ENCODE measurements around the gene TTBK2. TPM values are rescaled to one million over a fixed set of nuclear protein-coding genes. Genes with fewer than 3 reads are reported as not detected.

TTBK2 gene
- total and polyA plus RNA-seq, 2 experiments from 2014 or later, result 11.9 to 29.0 TPM

GRCh38 chr15:42939841-42940240 lies 19.3 kb upstream of the TTBK2 start:
- TF ChIP-seq CTCF (IDR thresholded peaks at IDR 0.05; ENCODE audit: low read depth, low read length), result no peak
- no peak overlapping the region for H3K27ac ChIP-seq
- DNase-seq (ENCODE audit: low read depth in 1 of 2, low spot score in 1 of 2), result no peak

GRCh38 chr15:42937143-42937542 lies 16.6 kb upstream of the TTBK2 start:
- H3K9me3 ChIP-seq (ENCODE audit: low read depth), result no peaks in the 10 kb centered on the region
- H3K27me3 ChIP-seq, result no peaks in the 10 kb centered on the region
- no peak for TF ChIP-seq CTCF (IDR thresholded peaks at IDR 0.05; ENCODE audit: low read depth, low read length)
- no peak overlapping the region for H3K27ac ChIP-seq
- DNase-seq (ENCODE audit: low read depth in 1 of 2, low spot score in 1 of 2), result no peak
- no peaks in the 10 kb centered on the region for H3K4me1 ChIP-seq (ENCODE audit: low read depth)
- no peaks in the 10 kb centered on the region for H3K36me3 ChIP-seq
- no peak overlapping the region for H3K4me3 ChIP-seq

More at GRCh38 chr15:42939841-42940240, 19.3 kb upstream of the TTBK2 start:
- no peaks in the 10 kb centered on the region for H3K9me3 ChIP-seq (ENCODE audit: low read depth)
- no peaks in the 10 kb centered on the region for H3K27me3 ChIP-seq
- no peaks in the 10 kb centered on the region for H3K4me1 ChIP-seq (ENCODE audit: low read depth)
- H3K4me3 ChIP-seq, result no peak overlapping the region
- H3K36me3 ChIP-seq, result peaks cover 7% of the 10 kb centered on the region

- TF ChIP-seq CTCF (IDR thresholded peaks at IDR 0.05; ENCODE audit: low read depth, low read length), result no peak
- Histone ChIP-seq H3K9me3 (ENCODE audit: low read depth) (no peaks in the 10 kb centered on the region), H3K27ac (no peak overlapping the region), H3K36me3 (no peaks in the 10 kb centered on the region), H3K4me1 (ENCODE audit: low read depth) (no peaks in the 10 kb centered on the region), H3K27me3 (no peaks in the 10 kb centered on the region), H3K4me3 (no peak overlapping the region)
- no peak for DNase-seq (ENCODE audit: low read depth in 1 of 2, low spot score in 1 of 2)
Measured at GRCh38 chr15:42933886-42934667, 13.5 kb upstream of the TTBK2 start.

DNA sequence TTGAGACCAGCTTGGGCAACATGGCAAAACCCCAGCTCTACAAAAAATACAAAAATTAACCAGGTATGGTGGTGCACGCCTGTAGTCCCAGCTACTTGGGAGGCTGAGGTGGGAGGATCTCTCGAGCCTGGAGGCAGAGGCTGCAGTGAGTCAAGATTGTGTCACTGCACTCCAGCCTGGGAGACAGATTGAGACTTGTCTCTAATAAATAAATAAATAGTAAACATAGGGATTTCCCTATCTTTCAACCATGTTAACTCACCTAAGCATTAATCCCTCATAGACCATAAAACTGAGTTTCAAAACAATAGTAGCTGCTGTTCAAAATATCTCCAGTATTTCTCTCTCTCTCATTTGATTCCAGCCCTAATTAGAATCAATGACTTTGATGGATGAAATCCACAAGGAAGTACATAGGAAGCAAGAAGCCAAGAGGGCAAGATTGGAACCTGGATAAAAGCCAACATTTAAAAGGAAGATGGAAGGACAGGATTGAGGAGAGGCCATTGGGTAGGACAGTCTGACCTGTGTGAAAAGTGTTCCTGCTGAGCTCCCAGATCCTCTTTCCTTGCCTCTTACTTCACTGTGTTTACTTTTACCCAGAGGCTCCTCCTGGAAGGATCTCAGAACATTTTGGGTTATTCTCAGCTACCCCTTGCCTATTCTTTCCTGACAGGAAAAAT lies 12.4 kb upstream of the TTBK2 start:
- H3K4me1 ChIP-seq (ENCODE audit: low read depth), result no peaks in the 10 kb centered on the region
- no peaks in the 10 kb centered on the region for H3K9me3 ChIP-seq (ENCODE audit: low read depth)
- DNase-seq (ENCODE audit: low read depth in 1 of 2, low spot score in 1 of 2), result no peak
- no peaks in the 10 kb centered on the region for H3K27me3 ChIP-seq
- no peak overlapping the region for H3K4me3 ChIP-seq
- no peak overlapping the region for H3K27ac ChIP-seq
- H3K36me3 ChIP-seq, result no peaks in the 10 kb centered on the region
- TF ChIP-seq CTCF (IDR thresholded peaks at IDR 0.05; ENCODE audit: low read depth, low read length), result no peak

DNA sequence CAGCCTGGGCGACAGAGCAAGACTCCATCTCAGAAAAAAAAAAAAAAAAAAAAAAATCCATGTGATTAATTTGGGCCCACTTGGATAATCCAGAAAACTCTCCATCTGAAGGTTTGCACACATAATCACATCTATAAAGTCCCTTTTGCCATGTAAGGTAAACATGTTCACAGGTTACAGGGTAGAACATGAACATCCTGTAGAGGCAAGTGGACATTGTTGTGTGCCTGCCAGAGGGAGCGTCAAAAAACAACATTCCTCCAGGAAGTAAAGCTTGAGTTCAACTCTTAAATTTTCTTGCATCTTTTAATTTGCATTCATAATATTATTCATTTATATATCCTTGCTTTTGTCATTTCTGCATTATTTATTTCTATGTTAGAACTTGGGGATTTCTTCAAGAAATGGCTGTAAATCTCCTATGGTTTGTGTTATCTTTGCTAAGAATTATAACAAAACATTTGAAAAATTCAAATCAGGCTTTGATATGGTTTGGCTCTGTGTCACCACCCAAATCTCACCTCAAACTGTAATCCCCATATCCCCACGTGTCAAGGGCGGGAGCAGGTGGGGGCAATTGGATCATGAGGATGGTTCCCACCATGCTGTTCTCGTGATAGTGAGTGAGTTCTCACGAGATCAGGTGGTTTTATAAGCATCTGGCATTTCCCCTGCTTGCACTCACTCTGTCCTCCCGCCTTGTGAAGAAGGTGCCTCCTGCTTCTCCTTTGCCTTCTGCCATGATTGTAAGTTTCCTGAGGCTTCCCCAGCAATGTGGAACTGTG lies 11.3 kb upstream of the TTBK2 start:
- no peak for DNase-seq (ENCODE audit: low read depth in 1 of 2, low spot score in 1 of 2)
- Histone ChIP-seq H3K4me3 (no peak overlapping the region), H3K27ac (no peak overlapping the region), H3K9me3 (ENCODE audit: low read depth) (no peaks in the 10 kb centered on the region), H3K27me3 (no peaks in the 10 kb centered on the region), H3K4me1 (ENCODE audit: low read depth) (no peaks in the 10 kb centered on the region), H3K36me3 (no peaks in the 10 kb centered on the region)
- TF ChIP-seq CTCF (IDR thresholded peaks at IDR 0.05; ENCODE audit: low read depth, low read length), result no peak

Measured in cardiac muscle cell (in vitro differentiated cells and primary cell).